Bronchial epithelial cell (primary cell): ENCODE data around the gene RASD2. TPM values are rescaled to one million over a fixed set of nuclear protein-coding genes. Genes with fewer than 3 reads are reported as not detected.
A peak's percentile ranks its signal among the peaks of the same experiment; 100 is the strongest.

Experiments used
- DNase-seq: peaks from one replicate; pipeline ENCODE4 v3.0.0-alpha.2; 2010; ENCODE audit warnings: low read depth
- FAIRE-seq: peaks from 2 replicates; lab custom pipeline; 2011; peaks lifted over from hg19 to GRCh38; lab: Jason Lieb, UNC
- H3K27me3 ChIP-seq: 2 replicates; pipeline ENCODE4 v1.5.1; 2011; ENCODE audit warnings: low read length; ENCODE audit not compliant: control insufficient read depth, insufficient read depth
- H3K36me3 ChIP-seq: 2 replicates; pipeline ENCODE4 v1.5.1; 2011; ENCODE audit warnings: low read length; ENCODE audit not compliant: control insufficient read depth, insufficient read depth
- H3K4me3 ChIP-seq: 2 replicates; pipeline ENCODE4 v1.5.1; 2011; ENCODE audit warnings: mild to moderate bottlenecking, low read depth, low read length, control low read depth
- total RNA-seq: library from RNA; depleted of rRNA; stranded (reverse); fragments of >200 nt; gene quantifications from 2 replicates; pipeline ENCODE4 v1.2.1, GENCODE V29; 2014
- TF ChIP-seq, protein P1 (sequence below): IDR thresholded peaks from 2 replicates; pipeline ENCODE4 v1.5.1; 2011; ENCODE audit warnings: mild to moderate bottlenecking, moderate library complexity, low read length, control low read depth, inconsistent platforms; ENCODE audit not compliant: insufficient read depth, severe bottlenecking

Gene RASD2
- total RNA-seq, 1 donor from 2014 or later, result 0.26 TPM

DNA sequence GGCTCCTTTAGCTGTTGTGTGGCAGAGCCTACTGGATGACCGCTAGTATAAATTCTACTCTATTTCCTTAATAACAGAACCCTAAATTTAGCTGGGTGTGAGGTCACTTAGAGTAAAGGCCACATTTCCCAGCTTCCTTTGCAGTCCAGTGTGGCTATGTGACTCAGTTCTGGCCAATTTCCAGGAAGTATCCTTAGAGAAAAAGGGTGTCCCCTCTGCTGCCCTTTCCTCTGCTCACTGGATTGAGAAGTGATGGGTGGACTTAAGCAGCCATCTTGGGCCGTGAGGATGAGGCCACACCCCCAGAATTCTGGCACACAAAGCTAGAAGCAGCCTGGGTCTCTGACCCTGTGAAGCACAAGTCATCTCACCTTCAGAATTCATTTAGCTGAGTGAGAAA is 11.7 kb upstream of the RASD2 start:
- TF ChIP-seq, protein P1, sequence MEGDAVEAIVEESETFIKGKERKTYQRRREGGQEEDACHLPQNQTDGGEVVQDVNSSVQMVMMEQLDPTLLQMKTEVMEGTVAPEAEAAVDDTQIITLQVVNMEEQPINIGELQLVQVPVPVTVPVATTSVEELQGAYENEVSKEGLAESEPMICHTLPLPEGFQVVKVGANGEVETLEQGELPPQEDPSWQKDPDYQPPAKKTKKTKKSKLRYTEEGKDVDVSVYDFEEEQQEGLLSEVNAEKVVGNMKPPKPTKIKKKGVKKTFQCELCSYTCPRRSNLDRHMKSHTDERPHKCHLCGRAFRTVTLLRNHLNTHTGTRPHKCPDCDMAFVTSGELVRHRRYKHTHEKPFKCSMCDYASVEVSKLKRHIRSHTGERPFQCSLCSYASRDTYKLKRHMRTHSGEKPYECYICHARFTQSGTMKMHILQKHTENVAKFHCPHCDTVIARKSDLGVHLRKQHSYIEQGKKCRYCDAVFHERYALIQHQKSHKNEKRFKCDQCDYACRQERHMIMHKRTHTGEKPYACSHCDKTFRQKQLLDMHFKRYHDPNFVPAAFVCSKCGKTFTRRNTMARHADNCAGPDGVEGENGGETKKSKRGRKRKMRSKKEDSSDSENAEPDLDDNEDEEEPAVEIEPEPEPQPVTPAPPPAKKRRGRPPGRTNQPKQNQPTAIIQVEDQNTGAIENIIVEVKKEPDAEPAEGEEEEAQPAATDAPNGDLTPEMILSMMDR, result no peak
- FAIRE-seq, result no peak
- no peaks in the 10 kb centered on the region for H3K36me3 ChIP-seq
- no peak for DNase-seq
- H3K27me3 ChIP-seq, result no peaks in the 10 kb centered on the region
- H3K4me3 ChIP-seq, result no peak overlapping the region

DNA sequence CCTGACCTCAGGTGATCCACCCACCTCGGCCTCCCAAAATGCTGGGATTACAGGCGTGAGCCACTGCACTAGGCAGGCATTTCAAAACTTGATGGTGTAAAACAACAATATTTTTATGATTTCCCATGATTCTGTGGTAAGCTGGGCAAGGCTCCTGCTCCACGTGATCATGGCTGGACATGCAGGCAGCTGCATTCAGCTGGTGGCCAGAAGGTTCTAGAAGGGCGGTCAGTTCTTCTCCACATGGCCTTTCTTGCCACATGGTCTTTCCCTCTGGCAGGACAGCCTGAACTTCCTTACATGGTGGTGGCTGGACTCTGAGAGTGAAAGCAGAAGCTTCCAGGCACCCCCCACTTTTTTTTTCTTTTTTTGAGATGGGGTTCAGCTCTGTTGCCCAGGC is 9.9 kb upstream of the RASD2 start:
- no peak for FAIRE-seq
- TF ChIP-seq, protein P1, result no peak

GRCh38 chr22:35531202-35531601 is 9.4 kb upstream of the RASD2 start:
- no peaks in the 10 kb centered on the region for H3K27me3 ChIP-seq
- H3K4me3 ChIP-seq, result no peak overlapping the region
- DNase-seq, result no peak
- H3K36me3 ChIP-seq, result no peaks in the 10 kb centered on the region
- TF ChIP-seq, protein P1, result no peak
- peak; percentile 23 for FAIRE-seq

More for the DNA sequence above, 9.9 kb upstream of the RASD2 start:
- Histone ChIP-seq H3K36me3 (no peaks in the 10 kb centered on the region), H3K4me3 (no peak overlapping the region), H3K27me3 (no peaks in the 10 kb centered on the region)
- DNase-seq, result no peak

- FAIRE-seq (no peak), DNase-seq (no peak)
- no peaks in the 10 kb centered on the region for H3K36me3 ChIP-seq
- no peak overlapping the region for H3K4me3 ChIP-seq
- H3K27me3 ChIP-seq, result no peaks in the 10 kb centered on the region
- TF ChIP-seq, protein P1, result no peak
These were observed 9.0 kb upstream of the RASD2 start for GRCh38 chr22:35531676-35532075.

GRCh38 chr22:35533365-35534029 is 7.1 kb upstream of the RASD2 start:
- H3K36me3 ChIP-seq, result no peaks in the 10 kb centered on the region
- no peak for DNase-seq
- peak; percentile 91 for FAIRE-seq
- TF ChIP-seq, protein P1, result no peak
- H3K4me3 ChIP-seq, result no peak overlapping the region
- H3K27me3 ChIP-seq, result no peaks in the 10 kb centered on the region

DNA sequence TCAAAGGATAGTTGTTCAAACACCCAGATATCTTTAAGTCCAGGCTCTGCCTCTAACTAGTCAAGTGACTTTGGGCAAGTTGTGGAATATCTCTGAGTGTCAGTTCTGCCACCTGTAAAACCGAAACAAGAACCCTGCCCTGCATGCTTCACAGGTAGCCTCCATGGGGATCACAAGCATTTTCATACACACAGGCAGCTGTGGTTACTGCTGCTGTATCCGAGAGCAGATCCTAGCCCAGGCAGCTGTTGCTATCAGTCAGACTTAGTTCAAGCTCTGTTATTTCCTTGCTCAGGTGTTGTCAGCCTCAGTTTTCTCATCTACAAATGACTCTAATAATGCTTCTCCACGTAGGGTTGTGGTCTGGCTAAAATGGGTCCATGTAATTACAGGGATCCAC is 6.5 kb upstream of the RASD2 start:
- TF ChIP-seq, protein P1, result no peak
- Histone ChIP-seq H3K27me3 (no peaks in the 10 kb centered on the region), H3K4me3 (no peak overlapping the region), H3K36me3 (no peaks in the 10 kb centered on the region)
- FAIRE-seq (no peak), DNase-seq (no peak)
